Skeletal muscle satellite cell (primary cell): ENCODE results near the gene CEACAM6.
"Not testable (repeated sequence)": the region's sequence is repeated elsewhere in the genome, so short reads cannot be mapped to it uniquely, and the experiment has no call there.

Experiments used
- H3K27me3 ChIP-seq: 2 replicates; pipeline ENCODE4 v1.7.0; 2013; ENCODE audit warnings: low read length; ENCODE audit not compliant: control insufficient read depth, insufficient read depth
- H3K36me3 ChIP-seq: 2 replicates; pipeline ENCODE4 v1.7.0; 2013; ENCODE audit warnings: mild to moderate bottlenecking, control low read depth, low read length; ENCODE audit not compliant: insufficient read depth
- H3K4me1 ChIP-seq: 2 replicates; pipeline ENCODE4 v1.7.0; 2013; ENCODE audit warnings: low read length; ENCODE audit not compliant: control insufficient read depth, insufficient read depth
- H3K4me2 ChIP-seq: 2 replicates; pipeline ENCODE4 v1.7.0; 2013; ENCODE audit warnings: mild to moderate bottlenecking, low read length
- H3K4me3 ChIP-seq: 2 replicates; pipeline ENCODE4 v1.7.0; 2013; ENCODE audit warnings: low read length
- H3K9ac ChIP-seq: 2 replicates; pipeline ENCODE4 v1.7.0; 2013; ENCODE audit warnings: mild to moderate bottlenecking, low read depth, low read length, moderate library complexity
- H3K9me3 ChIP-seq: replicated peaks from 2 replicates; pipeline ENCODE4 v1.7.0; 2013; ENCODE audit warnings: mild to moderate bottlenecking, control low read depth, low read length

CEACAM6 gene

DNA sequence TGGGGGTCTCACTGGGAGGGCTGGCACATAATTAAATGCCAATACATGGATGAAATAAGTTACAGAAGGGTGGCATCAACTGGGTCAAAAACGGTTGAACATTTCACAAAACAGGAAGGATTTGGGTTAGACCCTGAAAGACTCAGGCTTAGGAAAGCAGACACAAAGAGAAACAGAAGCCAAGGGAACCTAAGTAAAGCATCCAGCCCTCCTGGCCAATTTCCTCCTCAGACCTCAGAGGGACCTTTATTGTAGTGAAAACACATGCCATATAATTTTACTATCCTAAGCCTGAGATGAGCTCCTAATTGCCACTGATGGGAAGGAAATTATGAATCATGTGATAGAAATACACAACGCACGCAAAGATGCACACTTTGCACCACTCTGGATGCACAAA, 29.0 kb downstream of the CEACAM6 start:
- Histone ChIP-seq H3K4me3 (no peak overlapping the region), H3K36me3 (no peaks in the 10 kb centered on the region), H3K4me1 (no peaks in the 10 kb centered on the region), H3K4me2 (no peak overlapping the region), H3K27me3 (peaks cover 32% of the 10 kb centered on the region), H3K9me3 (no peaks in the 10 kb centered on the region), H3K9ac (no peak overlapping the region)

DNA sequence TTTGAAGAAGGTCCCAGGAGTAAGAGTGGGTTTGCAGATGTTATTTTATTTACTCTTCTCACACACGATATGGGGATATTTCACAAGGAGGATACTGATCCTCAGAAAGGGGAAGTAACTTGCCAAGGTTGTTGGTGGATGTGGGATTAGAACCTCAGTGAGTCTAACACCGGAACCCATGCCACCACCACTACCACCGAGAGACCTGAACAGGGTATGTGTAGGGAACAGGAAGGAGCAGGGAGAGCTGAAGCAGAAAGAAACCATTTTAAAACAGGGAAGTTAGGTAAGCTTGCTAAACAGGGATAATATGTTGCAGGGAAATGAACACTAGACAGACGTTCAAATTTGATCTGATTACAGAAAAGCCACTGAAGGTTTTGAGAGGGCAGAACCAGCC, 29.4 kb downstream of the CEACAM6 start:
- H3K9me3 ChIP-seq: no peaks in the 10 kb centered on the region
- no peaks in the 10 kb centered on the region for H3K36me3 ChIP-seq
- no peak overlapping the region for H3K4me2 ChIP-seq
- H3K9ac ChIP-seq: no peak overlapping the region
- no peaks in the 10 kb centered on the region for H3K4me1 ChIP-seq
- H3K27me3 ChIP-seq: peaks cover 32% of the 10 kb centered on the region
- H3K4me3 ChIP-seq: no peak overlapping the region

DNA sequence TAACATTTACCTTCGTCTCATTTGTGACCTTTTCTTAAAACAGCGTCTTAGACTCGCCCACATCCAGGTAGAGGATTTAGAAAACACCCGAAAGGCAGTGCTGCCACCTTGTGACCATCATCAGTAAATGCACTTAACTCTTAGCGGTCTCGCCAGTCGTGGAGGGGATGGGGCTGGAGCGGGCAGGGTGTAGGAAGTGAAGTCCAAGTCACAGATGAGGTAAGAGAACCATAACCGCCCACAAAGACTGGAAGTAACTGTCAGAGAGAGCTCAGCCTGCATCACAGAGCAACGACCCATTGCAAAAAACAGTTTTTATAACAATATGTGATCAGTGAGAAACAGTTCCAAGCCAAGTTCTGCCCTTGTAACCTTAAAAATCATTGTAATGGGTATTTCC, 30.3 kb downstream of the CEACAM6 start:
- Histone ChIP-seq H3K4me3 (no peak overlapping the region), H3K36me3 (no peaks in the 10 kb centered on the region), H3K9me3 (no peaks in the 10 kb centered on the region), H3K9ac (no peak overlapping the region), H3K4me2 (no peak overlapping the region), H3K4me1 (no peaks in the 10 kb centered on the region), H3K27me3 (peaks cover 28% of the 10 kb centered on the region)

DNA sequence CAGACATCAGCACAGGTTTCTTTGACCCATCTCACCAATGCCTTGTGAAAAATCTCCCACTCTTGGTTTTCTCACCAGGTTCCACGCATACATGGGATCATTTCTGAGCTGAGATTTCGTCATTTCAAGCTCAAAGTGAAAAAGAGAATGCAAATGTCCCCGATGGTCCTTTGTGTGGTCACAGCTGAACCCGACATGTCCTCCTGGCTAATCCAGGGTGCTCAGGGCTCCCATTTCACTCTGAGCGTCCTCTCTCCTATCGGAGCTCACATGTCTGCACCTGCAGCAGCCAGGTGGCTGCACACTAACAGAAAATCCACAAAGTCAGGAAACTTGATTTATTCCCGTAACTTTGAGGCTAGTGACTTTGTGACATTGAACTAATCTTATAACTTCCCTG, 31.7 kb downstream of the CEACAM6 start:
- no peaks in the 10 kb centered on the region for H3K4me1 ChIP-seq
- H3K4me2 ChIP-seq: no peak overlapping the region
- no peaks in the 10 kb centered on the region for H3K9me3 ChIP-seq
- no peaks in the 10 kb centered on the region for H3K36me3 ChIP-seq
- H3K27me3 ChIP-seq: peaks cover 34% of the 10 kb centered on the region
- H3K4me3 ChIP-seq: no peak overlapping the region
- H3K9ac ChIP-seq: no peak overlapping the region

DNA sequence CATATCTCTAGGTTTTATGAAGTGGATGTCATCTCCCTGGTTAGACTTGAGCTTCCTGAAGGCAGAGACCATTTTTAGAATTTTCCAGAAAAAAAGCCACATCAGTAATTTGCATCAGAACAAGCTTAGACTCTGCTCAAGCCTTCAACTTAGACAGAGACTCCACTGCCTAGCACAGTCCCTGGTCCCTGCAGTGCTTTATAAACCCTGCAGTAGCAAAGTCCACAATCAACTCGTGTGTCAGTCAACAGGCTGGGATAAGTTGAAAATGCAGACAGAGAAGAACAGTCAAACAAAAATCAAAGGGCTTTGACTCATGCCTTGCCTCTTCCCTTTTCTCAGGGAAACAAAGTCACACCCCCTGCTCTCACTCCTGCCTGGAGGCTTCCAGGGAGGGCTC, 33.2 kb downstream of the CEACAM6 start:
- not testable (repeated sequence) for H3K36me3 ChIP-seq, H3K4me3 ChIP-seq, H3K4me1 ChIP-seq, H3K9me3 ChIP-seq, H3K4me2 ChIP-seq, H3K9ac ChIP-seq
- H3K27me3 ChIP-seq: peaks cover 39% of the 10 kb centered on the region

DNA sequence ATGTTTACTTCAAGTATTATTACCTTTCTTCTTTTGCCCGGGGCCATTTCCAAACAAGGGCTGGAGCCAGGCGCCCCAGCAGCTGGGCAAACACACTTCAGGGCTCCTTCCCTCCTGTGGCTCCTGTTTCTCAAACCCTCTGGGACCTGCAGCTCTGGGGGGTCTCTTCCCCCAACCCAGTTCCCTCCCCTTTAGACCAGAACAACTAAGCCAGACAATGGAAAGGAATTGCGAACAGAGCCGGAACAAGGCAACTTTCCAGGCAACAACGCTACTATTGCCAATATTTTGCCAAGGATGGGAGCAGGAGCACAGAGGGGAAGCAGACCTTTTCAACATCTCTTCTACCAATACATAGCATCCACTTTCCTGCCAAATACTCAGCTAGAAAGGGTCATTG, 33.7 kb downstream of the CEACAM6 start:
- not testable (repeated sequence) for H3K9me3 ChIP-seq, H3K4me2 ChIP-seq, H3K36me3 ChIP-seq, H3K9ac ChIP-seq, H3K4me1 ChIP-seq, H3K4me3 ChIP-seq
- peaks cover 39% of the 10 kb centered on the region for H3K27me3 ChIP-seq

DNA sequence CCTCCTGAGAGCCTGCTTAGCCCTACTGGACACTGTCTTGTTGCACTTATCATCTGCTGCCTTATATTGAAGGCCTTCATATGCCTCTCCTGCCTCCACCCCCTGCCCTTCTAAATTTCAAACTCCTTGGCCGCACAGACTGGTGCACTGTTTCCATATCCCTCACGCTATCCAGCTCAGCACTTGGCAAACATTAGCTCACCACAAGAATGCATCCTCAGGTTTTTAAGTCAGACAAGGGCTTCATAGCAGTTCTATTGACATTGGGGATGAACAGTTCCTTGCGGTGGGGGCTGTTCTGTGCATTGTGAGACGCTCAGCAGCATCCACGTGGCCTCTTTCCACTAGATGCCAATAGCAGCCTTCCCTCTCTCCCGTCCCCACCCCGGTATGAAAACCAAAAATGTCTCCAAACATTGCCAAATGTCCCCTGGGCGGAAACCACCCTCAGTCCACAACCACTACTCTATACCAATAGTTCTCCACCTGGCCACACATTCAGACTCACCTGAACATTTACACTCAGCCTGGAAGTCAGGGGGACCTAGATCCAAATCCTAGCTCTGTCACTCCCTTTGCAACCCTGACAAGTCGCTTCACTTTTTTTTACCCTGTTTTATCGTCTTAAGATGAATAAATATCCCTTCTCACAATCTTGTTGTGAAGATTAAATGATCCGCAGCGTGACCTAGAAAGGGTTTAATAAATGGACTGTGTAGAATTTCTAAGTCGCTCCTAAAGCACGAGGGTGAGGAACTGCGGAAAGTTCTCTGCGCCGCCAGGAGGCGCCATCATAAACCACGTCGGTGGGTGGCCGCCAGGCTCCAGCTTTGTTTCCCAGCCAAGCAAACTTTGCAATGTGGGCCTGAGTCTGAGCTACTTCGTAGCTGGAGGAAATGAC, 37.4 kb downstream of the CEACAM6 start:
- Histone ChIP-seq H3K9me3 (no peaks in the 10 kb centered on the region), H3K4me2 (no peak overlapping the region), H3K27me3 (peaks cover 26% of the 10 kb centered on the region), H3K36me3 (no peaks in the 10 kb centered on the region), H3K4me1 (no peaks in the 10 kb centered on the region), H3K4me3 (no peak overlapping the region), H3K9ac (no peak overlapping the region)

DNA sequence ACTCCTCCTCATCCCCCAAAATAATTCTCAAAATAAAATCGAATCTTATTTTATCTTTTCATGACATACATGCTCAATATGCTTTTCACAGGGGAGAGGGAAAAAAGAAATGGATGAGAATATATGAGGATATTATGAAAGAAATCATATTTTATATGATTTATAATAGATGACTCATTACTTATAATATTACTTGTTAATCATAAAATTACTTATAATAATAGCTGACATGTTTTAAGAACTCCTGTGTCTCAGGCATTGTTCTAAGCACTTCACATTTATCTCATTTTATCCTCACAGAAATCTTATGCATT, 38.0 kb downstream of the CEACAM6 start:
- Histone ChIP-seq H3K27me3 (peaks cover 26% of the 10 kb centered on the region), H3K4me2 (no peak overlapping the region), H3K4me1 (no peaks in the 10 kb centered on the region), H3K36me3 (no peaks in the 10 kb centered on the region), H3K9ac (no peak overlapping the region), H3K4me3 (no peak overlapping the region), H3K9me3 (no peaks in the 10 kb centered on the region)

DNA sequence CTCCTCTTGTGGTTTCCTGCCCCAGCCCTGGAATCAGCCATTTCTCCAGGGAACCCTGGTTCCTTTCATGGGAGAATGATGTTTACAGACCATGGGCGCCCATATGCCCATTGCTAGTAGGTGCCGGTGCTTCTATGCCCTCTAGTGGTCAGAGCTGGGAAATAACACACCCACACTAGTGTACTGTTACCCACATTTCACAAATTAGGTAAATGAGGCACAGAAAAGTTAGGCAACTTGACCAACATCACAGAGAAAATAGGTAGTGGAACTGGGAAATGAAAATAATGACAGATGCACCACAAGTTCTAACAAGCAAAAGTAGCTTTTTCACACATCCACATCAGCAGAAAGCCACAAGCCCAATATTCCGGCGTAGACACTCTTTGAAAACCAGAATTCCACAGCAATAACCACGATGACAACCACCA, 39.7 kb downstream of the CEACAM6 start:
- peaks cover 26% of the 10 kb centered on the region for H3K27me3 ChIP-seq
- no peaks in the 10 kb centered on the region for H3K9me3 ChIP-seq
- H3K36me3 ChIP-seq: no peaks in the 10 kb centered on the region
- H3K4me3 ChIP-seq: no peak overlapping the region
- no peaks in the 10 kb centered on the region for H3K4me1 ChIP-seq
- H3K4me2 ChIP-seq: no peak overlapping the region
- H3K9ac ChIP-seq: no peak overlapping the region

DNA sequence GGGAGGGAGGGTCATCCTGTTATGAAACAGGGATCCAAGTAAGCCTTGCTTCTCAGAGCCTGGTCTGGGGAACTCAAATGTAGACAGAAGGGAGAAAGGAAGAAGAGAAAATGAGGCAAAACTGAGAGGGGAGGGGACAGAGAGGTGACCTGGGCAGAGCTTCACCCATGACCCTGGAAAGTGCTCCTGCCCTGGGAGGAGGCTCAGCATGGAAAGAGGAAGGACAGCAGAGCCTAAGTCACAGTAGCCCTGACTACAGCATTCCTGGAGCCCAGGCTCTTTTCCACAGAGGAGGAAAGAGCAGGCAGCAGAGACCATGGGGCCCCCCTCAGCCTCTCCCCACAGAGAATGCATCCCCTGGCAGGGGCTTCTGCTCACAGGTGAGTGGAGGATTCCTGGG, 41.0 kb downstream of the CEACAM6 start, which contains the start of gene CEACAM3:
CEACAM3 (plus strand) TSS at position 226 of the 400 bp plus-strand sequence; CDS start at position 317, 91 bp downstream.
- H3K4me1 ChIP-seq: no peaks in the 10 kb centered on the region
- no peak within 1 kb of the TSS for H3K4me2 ChIP-seq
- H3K9me3 ChIP-seq: no peaks in the 10 kb centered on the region
- H3K4me3 ChIP-seq: no peak within 1 kb of the TSS
- no peak within 1 kb of the TSS for H3K9ac ChIP-seq
- H3K36me3 ChIP-seq: no peaks in the 10 kb centered on the region
- peaks cover 24% of the 10 kb centered on the region for H3K27me3 ChIP-seq

DNA sequence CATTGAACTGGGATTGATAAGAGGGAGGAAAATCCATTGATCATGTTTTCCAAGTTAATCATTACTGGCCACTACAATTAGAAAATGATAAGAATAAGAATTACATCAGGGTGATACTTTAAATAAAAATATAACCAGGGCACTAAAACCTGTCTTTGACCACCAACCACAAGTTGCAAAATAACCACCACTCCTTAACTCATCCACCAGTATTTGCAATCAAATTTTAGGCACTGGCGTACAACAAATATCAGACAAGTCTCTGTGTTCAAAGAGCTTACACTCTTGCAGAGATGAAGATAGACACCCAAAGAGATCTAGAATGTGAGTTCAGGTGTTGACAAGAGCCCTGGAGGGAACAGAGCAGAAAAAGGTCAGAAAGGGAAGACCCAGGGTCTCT, 41.6 kb downstream of the CEACAM6 start:
- H3K27me3 ChIP-seq: peaks cover 21% of the 10 kb centered on the region
- H3K4me2 ChIP-seq: no peak overlapping the region
- no peak overlapping the region for H3K9ac ChIP-seq
- no peak overlapping the region for H3K4me3 ChIP-seq
- no peaks in the 10 kb centered on the region for H3K4me1 ChIP-seq
- no peaks in the 10 kb centered on the region for H3K36me3 ChIP-seq
- no peaks in the 10 kb centered on the region for H3K9me3 ChIP-seq

DNA sequence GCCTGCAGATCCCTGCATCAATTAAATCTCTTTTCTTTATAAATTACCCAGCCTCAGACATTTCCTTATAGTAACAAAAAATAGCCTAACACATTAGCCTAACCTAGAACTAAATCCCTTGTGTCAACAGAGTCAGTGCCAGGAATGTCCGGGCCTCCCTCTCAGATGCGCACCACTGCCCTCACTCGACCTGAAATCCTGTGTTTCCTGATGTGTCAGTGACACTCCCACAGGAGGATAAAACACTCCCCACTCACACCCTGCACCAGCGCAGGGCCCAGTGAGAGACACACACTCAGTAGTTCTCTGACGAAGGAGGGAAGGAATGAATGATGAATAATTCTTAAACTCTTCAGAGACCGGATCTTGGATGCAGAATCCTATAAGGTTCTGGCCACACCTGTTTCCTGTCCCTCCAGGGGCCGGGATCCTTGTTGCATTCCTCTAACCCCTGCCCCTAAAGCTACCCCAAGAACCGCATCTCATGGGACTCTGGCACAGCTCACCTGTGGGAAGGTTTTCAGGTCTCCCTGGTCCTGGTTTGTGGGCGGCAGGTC, 44.2 kb downstream of the CEACAM6 start:
- H3K36me3 ChIP-seq: no peaks in the 10 kb centered on the region

More for the DNA sequence above, 44.2 kb downstream of the CEACAM6 start:
- Histone ChIP-seq H3K4me3 (no peak overlapping the region), H3K9me3 (no peaks in the 10 kb centered on the region), H3K4me2 (no peak overlapping the region), H3K9ac (no peak overlapping the region), H3K4me1 (no peaks in the 10 kb centered on the region), H3K27me3 (peaks cover 10% of the 10 kb centered on the region)
